Liver (tissue), 3 donors: ENCODE data around the gene UBN2.
A peak's percentile ranks its signal among the peaks of the same experiment; 100 is the strongest.

Experiments used
- FOXA1 ChIP-seq: IDR thresholded peaks from 2 replicates; pipeline ENCODE4 v1.6.1; 2016; ENCODE audit warnings: antibody characterized with exemption
- GABPA ChIP-seq, 2 donors: IDR thresholded peaks in 1 of 2; conservative IDR thresholded peaks in 1 of 2; 2 replicates each; pipeline ENCODE4 v1.6.1; 2016; ENCODE audit warnings: antibody characterized with exemption in 2 of 2, mild to moderate bottlenecking in 1 of 2, moderate library complexity in 1 of 2
- JUND ChIP-seq, 2 donors: IDR thresholded peaks; 2 replicates each; pipeline ENCODE4 v1.6.1; 2016; ENCODE audit warnings: antibody characterized with exemption in 2 of 2
- RAD21 ChIP-seq, 2 donors: IDR thresholded peaks; 2 replicates each; pipeline ENCODE4 v1.6.1; 2016; ENCODE audit warnings: antibody characterized with exemption in 2 of 2, mild to moderate bottlenecking in 2 of 2
- SP1 ChIP-seq: IDR thresholded peaks from 2 replicates; pipeline ENCODE4 v1.6.1; 2018; ENCODE audit warnings: antibody characterized with exemption, mild to moderate bottlenecking
- TAF1 ChIP-seq: conservative IDR thresholded peaks from 2 replicates; pipeline ENCODE4 v1.6.1; 2016; ENCODE audit warnings: antibody characterized with exemption, mild to moderate bottlenecking
- TF ChIP-seq, protein P1 (sequence below): fragments of 150-350 bp; IDR thresholded peaks from 2 replicates; pipeline ENCODE4 v1.5.1; 2017; ENCODE audit warnings: improper control_type of control experiment, low read depth, low read length; ENCODE audit not compliant: missing input control
- TF ChIP-seq, protein P2 (sequence below): IDR thresholded peaks from 2 replicates; pipeline ENCODE4 v1.6.1; 2016; ENCODE audit warnings: antibody characterized with exemption
- TF ChIP-seq, protein P3 (sequence below): IDR thresholded peaks from 2 replicates; pipeline ENCODE4 v1.6.1; 2016; ENCODE audit warnings: antibody characterized with exemption, mild to moderate bottlenecking
- TF ChIP-seq, protein P4 (sequence below): IDR thresholded peaks from 2 replicates; pipeline ENCODE4 v1.6.1; 2016; ENCODE audit warnings: antibody characterized with exemption
- TF ChIP-seq, protein P5 (sequence below): IDR thresholded peaks from 2 replicates; pipeline ENCODE4 v1.6.1; 2016; ENCODE audit warnings: antibody characterized with exemption
- donor health status: healthy.
- donor health status: healthy.

DNA sequence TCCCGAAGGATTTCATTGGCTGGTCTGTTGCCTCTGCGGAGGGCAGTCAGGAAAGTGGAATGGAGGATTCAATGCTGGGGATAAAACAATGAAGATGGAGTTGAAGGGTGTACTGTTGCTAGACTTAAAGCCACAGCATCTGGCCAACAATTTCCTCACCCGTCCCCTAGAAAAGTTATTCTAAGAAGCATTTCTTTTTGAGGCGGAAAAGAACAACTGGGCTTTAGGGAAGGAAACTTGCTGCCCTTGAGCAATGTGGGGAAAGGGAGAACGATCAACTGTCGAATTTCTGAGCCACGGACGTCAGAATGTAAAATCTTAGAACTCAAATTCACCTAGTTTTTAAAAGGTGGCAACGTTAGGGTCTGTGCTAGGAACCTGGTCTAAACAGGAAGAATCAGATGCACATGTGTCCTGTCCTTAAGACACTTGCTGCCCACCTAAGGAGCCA is 110.8 kb downstream of the UBN2 start:
- TF ChIP-seq, protein P1, sequence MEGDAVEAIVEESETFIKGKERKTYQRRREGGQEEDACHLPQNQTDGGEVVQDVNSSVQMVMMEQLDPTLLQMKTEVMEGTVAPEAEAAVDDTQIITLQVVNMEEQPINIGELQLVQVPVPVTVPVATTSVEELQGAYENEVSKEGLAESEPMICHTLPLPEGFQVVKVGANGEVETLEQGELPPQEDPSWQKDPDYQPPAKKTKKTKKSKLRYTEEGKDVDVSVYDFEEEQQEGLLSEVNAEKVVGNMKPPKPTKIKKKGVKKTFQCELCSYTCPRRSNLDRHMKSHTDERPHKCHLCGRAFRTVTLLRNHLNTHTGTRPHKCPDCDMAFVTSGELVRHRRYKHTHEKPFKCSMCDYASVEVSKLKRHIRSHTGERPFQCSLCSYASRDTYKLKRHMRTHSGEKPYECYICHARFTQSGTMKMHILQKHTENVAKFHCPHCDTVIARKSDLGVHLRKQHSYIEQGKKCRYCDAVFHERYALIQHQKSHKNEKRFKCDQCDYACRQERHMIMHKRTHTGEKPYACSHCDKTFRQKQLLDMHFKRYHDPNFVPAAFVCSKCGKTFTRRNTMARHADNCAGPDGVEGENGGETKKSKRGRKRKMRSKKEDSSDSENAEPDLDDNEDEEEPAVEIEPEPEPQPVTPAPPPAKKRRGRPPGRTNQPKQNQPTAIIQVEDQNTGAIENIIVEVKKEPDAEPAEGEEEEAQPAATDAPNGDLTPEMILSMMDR = no peak
- peak in 1 of 2 donors; percentile 17 for TF ChIP-seq RAD21 (IDR thresholded peaks at IDR 0.05)
- TF ChIP-seq TAF1 = peak; percentile 37
- TF ChIP-seq, protein P2, sequence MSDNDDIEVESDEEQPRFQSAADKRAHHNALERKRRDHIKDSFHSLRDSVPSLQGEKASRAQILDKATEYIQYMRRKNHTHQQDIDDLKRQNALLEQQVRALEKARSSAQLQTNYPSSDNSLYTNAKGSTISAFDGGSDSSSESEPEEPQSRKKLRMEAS = no peak
- TF ChIP-seq, protein P3, sequence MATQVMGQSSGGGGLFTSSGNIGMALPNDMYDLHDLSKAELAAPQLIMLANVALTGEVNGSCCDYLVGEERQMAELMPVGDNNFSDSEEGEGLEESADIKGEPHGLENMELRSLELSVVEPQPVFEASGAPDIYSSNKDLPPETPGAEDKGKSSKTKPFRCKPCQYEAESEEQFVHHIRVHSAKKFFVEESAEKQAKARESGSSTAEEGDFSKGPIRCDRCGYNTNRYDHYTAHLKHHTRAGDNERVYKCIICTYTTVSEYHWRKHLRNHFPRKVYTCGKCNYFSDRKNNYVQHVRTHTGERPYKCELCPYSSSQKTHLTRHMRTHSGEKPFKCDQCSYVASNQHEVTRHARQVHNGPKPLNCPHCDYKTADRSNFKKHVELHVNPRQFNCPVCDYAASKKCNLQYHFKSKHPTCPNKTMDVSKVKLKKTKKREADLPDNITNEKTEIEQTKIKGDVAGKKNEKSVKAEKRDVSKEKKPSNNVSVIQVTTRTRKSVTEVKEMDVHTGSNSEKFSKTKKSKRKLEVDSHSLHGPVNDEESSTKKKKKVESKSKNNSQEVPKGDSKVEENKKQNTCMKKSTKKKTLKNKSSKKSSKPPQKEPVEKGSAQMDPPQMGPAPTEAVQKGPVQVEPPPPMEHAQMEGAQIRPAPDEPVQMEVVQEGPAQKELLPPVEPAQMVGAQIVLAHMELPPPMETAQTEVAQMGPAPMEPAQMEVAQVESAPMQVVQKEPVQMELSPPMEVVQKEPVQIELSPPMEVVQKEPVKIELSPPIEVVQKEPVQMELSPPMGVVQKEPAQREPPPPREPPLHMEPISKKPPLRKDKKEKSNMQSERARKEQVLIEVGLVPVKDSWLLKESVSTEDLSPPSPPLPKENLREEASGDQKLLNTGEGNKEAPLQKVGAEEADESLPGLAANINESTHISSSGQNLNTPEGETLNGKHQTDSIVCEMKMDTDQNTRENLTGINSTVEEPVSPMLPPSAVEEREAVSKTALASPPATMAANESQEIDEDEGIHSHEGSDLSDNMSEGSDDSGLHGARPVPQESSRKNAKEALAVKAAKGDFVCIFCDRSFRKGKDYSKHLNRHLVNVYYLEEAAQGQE = no peak
- TF ChIP-seq JUND (IDR thresholded peaks at IDR 0.05) = no peak
- TF ChIP-seq, protein P4, sequence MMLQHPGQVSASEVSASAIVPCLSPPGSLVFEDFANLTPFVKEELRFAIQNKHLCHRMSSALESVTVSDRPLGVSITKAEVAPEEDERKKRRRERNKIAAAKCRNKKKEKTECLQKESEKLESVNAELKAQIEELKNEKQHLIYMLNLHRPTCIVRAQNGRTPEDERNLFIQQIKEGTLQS = no peak
- peak; percentile 73 for TF ChIP-seq SP1
- TF ChIP-seq, protein P5, sequence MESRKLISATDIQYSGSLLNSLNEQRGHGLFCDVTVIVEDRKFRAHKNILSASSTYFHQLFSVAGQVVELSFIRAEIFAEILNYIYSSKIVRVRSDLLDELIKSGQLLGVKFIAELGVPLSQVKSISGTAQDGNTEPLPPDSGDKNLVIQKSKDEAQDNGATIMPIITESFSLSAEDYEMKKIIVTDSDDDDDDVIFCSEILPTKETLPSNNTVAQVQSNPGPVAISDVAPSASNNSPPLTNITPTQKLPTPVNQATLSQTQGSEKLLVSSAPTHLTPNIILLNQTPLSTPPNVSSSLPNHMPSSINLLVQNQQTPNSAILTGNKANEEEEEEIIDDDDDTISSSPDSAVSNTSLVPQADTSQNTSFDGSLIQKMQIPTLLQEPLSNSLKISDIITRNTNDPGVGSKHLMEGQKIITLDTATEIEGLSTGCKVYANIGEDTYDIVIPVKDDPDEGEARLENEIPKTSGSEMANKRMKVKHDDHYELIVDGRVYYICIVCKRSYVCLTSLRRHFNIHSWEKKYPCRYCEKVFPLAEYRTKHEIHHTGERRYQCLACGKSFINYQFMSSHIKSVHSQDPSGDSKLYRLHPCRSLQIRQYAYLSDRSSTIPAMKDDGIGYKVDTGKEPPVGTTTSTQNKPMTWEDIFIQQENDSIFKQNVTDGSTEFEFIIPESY = no peak
- no peak for TF ChIP-seq FOXA1
- TF ChIP-seq GABPA (IDR thresholded peaks at IDR 0.05 in 1 of 2, conservative IDR thresholded peaks at IDR 0.05 in 1 of 2) = no peak
